ENCODE results near the gene EVA1B.

Gene EVA1B

DNA sequence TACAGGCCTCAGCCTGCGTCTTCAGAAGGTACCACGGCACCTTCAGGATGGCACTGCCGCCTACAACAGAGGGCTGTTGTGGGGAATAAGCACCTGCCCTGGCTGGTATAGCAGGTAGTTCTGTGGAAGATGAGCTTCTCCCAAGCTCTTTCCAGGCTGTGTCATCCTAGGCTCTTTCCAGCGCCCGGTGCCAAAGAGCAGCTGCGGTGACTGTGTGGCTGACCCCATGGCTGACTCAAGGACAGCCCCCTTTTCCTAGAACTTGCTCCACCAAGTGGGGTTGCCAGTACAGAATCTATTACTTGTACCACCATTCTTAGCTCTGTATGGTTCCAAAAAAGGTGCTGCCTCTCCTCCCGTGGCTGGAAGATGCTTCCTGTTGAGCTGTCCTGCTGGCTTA, 21.9 kb upstream of the EVA1B start:
- no peak for DNase-seq

DNA sequence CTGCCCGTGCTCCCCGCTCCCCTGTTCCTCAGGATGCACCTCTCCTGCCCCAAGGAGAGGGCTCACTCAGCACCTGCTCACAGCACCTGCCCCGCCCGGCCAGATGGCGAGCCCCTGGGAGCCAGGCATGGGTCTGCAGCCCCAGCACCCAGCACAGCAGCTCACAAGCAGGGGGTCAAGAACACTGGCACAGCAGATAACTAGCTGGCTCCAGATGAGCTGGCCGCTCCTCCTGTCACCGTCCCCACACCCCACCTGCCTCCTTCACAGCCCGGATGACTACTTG, 20.9 kb upstream of the EVA1B start:
- no peak for DNase-seq

DNA sequence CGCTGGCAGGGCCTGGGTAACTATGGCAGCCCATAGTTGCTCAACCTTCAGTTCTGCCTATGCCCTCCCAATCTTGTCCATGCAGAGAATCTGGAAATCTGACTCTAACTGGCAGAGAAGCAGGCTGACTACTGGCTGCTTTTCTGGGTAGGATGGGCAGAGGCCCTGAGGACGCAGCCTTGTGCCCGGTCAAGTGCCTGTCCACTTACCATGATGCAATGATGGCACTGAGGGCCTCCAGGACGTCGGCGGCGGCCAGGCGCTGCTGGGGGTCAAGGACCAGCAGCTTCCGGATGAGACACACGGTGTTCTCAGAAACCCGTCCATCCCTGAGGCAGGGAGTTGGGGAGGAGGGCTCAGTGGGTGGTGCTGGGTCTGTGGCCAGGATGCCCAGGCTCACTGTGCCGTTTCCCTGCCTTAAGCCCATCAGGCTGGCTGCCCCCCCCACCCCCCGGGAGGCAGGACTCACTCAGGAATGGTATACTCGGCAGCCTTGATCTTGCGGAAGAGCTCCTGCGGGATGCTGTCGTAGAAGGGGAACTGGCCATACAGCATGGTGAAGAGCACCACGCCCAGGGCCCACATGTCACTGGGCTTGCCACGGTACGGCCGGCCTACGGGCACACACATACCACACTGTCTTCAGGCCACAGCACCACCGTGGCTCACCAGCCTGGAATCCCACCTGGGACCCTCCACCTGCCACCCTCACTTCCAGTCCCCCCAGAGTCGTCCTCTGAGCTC, 20.4 kb upstream of the EVA1B start:
- DNase-seq, result no peak

DNA sequence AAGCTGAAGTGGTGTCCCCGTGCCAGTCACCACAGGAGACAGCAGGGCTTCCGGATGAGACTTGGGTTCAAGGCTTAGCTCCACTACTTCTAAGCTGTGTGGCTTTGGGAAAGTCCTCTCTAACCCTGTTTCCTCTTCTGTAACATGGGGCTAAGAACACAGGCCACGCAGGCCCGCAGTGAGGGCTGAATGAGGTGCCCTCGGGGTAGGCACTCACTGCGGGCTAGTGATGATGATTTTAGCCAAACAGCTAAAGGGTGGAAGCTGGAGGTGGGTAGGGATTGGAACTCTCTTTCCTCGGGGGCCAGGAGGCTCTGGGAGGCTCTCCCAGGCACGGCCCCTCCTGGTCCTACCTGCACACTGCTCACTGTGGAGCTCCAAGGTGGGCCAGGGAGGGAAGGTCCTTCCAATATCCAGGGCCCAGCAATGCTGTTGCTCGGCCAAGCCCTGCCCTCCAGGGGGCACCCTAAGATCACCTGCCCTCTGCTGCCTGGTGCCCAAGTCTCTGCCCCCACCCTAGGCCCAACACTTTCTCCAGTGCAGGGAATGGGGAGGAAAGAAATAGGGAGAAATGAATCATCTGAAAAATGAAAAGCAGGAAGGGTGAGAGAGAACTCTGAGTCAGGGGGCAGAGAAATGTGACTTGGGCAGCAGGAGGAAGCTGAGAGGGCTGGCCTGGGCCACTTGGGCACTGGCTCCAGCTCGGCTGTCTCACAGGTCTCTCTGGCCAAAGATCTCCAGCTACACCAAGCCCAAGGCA, 19.2 kb upstream of the EVA1B start:
- DNase-seq, result peak; percentile 57

DNA sequence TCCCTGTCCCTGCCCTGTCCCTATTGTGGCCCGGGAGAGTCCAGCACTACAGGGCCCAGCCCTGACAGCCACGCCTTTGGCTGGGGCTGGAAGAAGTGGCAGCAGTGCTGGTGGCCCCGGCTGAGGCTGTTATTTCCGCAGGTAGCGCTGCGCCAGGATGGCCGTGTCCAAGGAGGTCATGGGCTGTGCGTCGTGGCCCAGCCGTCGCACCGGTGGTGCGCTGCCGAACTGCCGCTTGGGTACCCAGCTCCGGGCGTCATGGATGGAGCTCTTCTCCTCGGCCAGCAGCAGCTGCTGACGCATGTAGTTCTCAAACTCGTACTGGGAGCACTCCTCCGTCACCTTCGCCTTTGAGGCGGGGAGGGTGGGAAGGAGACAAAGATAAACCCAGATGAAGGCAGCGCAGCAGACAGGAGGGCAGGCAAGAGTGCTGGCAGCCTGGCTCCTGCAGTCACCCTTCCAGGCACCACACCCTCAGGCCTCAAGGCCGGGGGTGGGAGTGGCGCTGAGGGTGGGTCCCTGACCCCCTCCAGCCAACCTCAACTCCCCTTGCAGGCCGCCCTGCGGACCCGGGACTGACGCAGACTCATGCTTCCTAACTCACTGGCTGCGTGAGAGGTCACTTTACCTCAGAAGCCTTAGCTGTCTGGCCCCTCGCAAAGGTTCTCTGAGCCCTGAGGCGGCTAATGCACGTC, 18.3 kb upstream of the EVA1B start:
- no peak for DNase-seq

DNA sequence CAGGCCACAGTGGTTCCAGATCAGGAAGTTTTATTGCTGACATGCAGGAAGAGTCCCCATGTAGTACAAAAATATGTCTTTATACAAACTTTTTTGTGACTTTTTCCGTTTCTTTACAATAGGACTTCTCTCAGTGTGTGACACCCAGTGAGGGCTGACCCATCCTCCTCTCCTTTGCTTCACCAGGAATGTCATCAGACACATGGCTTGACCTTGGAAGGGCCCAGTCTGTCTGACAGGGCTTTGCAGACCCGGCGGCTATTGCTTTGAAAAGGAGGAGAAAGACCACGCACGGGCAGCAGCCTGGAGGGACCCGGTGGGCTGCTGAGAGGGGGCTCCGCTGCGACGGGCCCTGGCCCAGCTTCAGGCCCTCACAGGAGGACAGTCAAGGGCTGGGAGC, 16.2 kb upstream of the EVA1B start:
- DNase-seq, result no peak

DNA sequence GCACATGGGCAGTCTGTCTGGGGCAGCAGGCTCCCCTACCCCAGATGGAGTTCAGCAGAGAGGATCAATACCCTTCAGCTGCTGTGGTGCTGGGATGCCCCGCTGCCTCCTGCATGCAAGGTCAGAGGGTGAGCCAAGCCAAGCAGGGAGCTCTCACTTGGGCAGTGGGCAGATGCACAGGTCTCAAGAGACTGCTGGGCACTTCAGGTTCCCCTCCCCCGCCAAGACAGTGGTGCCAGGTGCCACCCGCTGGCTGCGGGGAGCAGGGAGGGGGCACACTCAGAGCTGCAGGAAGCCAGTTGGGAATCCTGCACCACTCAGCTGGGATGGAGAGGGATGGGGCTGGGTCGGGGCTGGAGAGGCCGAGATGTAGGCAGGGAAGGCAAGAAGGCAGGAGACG, 15.8 kb upstream of the EVA1B start:
- DNase-seq, result no peak

DNA sequence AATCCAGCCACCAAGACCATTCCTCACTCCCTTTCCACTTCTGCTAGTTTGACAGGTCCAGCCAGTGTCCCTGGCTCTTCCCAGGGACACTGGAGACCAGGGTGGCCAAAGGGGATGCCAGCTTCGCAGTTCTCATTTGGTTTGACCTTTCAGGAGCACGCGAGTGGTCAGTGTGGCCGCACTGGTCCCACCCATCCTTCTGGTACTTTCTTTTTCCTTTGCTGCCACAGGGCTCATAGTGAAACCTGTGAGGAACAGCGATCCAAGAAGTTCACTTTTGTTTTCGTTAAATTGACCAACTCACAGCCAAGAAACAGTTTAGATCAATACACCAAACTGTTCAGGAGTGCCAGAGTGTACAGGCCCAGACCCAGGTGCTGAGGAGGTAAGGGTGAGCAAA, 14.4 kb upstream of the EVA1B start:
- DNase-seq, result no peak

DNA sequence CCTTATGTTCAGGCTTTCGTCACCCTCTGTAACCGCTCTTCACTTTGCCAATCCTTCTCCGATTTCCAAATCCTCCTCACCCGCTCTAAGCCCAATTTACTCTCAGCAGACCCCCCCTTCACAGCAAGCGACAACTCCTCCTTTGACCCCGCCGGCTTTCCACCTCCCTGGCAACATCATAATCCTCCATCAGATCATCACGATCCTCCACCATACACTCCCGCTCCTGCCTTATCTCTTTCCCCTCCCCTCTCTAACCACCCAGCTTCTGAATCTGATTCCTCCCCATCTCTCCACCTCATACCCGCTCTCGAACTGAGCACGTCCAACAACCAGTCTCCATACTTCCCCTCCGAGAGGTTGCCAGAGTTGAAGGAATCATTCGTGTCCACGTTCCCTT, 7.5 kb upstream of the EVA1B start:
- no peak for DNase-seq

DNA sequence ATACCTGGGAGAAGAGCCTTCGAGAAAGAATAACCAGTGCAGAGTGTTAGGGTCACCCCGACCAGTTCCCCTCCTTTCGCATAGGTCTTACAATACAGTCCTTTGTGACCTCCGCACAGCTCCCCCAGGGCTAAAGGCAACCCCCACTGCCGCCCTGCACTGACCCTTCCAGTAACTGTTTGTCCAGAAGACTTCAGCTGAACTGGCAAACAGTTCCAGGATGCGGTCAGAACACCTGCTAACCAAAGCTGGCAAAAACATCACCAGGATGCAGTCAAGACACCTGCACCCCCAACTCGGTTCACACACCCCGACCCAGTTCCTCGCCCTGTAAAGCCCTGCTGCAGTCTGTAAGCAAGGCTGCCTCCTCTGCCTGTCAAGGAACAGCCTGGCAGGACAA, 6.4 kb upstream of the EVA1B start:
- no peak for DNase-seq

DNA sequence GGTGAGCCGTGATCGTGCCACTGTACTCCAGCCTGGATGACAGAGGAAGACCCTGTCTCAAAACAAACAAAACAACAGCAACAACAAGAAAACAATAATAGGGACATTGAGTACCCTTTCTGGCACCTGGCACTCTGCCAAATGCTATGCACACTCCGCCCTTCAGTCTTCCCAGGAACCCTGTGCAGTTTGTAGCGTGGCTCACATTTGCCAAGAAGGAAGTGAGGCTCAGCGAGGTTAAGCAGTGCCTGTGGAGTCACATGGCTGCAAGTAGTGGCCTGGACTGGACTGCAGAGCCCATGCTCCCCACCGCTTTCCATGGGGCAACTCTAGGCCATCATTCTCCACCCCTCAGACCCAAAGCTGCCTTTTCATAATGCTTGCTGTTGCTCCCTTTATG, 5.3 kb upstream of the EVA1B start:
- DNase-seq, result no peak

DNA sequence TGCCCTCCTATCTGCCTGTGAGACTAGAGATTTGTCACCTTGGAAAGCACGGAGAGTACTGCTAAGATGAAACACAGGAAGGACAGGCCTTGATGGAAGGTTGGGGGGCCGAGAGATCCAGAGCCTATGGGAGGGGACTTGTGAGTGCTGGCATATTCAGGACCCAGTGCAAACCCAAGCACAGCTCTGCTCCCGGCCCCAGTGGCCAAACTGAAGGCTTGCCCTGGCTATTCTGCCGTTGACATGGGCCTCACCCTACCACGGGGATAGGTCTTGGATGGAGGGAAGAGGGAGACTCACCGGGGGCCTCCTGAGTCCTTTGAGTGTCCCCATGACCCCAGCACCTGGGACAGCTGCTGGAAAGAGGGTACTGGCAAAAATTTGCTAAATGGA, 4.6 kb upstream of the EVA1B start:
- no peak for DNase-seq

DNA sequence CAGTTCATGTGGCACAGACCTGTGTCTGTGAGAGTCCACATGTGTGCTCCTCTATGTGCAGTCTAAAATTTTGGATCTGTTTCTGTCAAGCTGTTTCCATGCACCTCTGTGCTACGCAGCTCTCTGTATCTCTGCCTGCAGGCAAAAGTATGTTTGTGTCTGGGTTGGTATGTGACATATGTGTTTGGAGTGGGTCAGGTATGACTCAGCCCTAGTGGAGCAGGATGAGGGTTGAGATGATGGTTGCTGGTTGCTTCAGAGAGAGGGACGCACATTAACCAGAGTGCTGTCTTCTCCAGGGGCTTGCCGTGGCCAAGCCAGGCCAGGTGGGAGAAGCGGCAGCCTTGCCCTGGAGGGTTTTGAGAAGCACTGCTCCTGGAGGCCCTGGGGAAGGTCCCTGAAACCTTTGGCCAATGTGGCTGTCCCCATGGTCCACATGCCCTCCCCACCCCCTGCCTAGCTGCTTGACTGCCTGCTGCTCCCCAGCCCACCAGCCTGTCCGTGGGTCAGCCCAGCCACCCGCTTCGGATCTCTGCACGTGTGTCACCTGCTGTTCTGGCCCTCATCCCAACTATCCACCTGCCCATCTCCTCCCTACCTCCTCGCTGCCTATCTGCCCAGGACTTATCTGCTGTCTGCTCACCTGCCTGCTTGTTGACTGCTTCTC, 4.1 kb upstream of the EVA1B start:
- no peak for DNase-seq

DNA sequence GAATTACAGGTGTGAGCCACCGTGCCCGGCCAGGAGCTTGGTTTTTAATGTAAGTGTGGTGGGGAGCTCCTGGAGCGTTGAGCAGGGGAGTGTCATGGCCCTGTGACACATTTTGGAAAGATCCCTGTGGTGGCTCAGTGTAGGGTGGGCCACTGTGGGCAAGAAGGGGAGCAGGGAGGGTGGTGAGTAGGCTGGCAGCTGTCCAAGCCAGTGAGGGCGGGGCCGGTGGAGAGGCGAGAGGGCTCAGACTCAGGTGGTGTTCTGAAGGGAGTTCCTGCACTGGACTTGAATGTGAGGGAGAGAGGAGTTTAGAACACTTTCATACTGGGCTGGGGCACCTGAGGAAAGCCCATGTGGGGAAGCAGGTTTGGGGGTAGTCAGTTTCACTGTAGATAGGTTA, 3.1 kb upstream of the EVA1B start:
- no peak for DNase-seq

DNA sequence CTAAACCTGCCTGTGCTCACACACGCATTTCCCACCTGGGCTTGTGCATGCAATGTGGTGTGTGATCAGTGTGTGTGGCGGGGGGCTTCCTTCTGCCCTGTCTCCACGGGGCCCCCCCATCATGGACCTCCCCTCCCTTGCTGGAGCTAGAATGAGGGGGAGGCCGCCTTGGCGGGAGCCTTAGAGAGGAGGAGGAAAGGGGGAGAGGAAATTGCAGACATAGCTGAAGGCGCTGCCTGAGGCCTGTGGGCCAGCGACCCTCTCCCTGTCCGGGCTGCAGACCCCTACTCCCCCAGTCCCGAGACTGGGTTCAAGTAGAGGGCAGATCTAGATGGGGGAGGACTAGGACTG, 883 bp upstream of the EVA1B start:
- no peak for DNase-seq

DNA sequence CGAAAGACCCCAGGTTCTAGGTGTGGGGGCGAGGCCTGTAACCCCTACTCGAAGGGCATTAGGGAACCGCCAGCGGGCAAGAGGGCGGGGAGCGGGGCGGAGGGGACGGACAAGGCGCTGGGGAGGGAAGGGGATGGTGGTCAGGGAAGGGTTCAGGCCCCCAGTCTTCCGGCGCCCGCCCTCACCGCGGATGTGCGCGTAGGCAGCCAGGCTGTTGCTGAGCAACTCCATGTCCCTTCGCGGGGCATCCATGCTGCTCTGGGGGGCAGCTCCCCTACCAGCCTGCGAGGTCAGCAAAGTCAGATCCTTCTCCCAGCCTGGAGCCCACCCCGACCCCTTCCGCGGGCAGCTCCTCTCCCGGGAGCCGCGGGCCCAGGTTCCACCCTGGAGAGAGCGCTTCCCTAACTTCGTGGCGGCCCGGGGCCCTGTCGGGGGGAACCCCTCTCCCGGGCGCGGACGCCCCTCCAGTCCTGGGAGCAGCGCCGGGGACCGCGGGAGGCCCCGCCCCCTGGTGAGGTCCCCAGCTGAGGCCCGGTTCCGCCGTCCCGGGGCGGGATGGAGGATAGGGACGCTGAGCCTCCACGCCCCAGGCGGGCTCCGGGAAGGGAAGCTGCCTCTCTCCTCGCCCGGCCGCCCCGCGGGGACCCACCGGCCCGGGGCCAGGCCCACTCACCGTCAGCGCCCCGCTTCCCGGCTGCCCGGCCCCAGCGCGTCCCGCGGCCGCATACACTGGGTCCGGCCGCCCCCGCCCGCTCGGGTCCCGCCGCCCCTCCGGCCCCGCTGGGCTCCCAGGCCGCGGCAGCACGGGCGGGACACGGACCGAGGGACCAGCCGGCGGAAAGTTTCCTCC, 434 bp downstream of the EVA1B start:
- peak; percentile 19 for DNase-seq

DNA sequence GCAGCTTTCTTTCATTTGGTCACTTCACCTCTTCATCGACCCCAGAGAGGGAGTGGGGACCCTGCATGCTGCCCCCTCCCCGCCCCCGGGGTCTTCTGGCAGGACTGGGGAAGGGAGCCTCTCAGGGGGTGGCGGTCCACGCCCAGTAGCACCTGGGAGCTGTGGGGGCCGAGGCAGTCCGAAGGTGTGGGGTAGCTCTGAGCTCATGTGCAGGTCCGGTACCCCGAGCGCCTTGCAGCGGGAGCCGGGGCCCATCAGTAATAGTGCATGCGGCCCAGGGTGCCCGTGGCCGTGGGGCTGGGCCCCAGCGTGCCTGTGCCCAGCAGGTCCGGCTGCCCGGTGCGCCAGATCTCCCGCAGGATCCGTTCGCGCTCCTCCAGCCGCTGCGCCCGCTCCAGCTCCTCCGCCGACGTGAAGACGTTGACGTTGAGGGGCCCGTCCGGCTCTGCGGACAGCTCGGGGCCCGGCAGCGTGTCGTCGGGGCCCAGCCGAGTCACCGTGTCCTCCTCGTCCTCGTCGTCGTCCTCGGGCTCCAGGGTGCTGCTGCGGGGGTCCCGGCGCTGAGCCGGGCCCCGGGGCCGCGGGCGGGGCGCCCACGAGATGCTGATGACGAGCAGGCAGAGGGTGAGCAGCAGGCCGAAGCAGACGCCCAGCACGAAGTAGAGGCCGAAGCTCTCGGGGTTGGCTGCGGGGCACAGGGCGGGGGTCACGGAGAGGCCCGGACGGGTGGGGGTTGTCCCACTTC, 1.2 kb downstream of the EVA1B start:
- DNase-seq, result no peak

DNA sequence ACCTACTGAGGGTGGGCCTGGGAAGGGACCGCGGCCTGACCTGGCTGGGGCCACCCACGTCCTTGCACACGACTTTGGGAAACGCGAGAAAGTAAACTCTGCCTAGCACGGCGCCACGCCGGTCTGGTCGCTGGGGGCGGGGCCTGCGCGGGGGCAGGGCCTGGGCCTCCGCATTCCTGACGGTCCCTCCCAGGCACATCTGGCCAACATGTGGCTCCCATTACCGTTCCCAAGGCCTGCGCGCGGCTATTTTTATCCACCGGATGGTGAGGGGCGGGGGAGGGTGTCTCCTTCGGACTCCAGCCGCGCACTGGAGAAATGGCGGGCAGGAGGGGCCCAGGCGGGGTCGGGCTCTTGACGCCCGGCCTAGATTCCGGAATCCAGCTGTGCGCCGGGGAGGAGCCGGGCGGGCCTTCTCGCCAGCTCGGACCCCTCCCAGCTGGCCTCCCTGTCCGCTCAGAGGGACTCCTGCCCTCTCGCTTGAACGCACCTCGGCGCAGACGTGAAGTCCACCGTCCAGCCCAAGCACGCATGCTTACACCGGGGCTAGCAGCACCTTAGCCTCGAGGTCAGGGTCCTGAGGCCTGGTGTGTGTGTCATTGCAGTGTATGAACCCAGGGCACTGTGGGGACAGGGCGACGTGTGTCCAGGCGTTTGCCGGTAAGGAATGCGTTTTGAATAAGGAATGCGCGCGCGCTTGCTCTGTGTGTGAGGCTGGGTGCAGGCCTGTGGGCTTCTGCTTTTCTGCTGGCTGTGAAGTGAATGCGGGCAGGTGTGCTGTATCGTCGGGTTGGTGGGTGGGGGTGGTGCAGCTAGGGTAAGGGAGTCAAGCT, 2.1 kb downstream of the EVA1B start:
- peak; percentile 14 for DNase-seq

DNA sequence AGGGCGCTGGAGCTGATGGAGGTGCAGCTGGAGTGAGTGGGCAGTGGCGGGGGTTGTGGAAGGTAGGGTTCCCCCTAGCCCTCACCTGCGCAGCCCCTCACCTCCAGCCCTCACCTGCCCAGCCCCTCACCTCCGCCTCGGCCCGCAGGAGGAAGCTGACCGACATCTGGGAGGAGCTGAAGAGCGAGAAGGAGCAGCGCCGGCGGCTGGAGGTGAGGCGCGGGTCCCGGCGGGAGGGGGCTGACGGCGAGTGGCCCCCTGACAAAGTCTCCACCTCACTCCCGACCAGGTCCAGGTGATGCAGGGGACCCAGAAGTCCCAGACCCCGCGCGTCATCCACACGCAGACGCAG, 2.7 kb downstream of the EVA1B start:
- no peak for DNase-seq

DNA sequence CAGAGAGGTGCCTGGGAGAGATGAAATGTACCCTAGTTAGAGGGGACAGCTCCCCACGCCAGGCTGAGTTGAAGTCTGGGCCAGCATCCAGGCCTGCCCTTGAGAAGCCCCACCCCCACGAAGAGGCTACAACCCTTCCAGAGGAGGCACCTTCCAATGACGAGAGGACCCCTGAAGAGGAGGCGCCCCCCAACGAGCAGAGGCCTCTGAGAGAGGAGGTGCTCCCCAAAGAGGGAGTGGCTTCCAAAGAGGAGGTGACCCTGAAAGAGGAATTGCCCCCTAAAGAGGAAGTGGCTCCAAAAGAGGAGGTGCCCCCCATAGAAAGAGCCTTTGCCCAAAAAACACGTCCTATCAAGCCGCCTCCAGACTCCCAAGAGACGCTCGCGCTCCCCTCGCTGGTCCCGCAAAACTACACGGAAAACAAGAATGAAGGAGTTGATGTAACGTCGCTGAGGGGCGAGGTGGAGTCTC, 3.1 kb downstream of the EVA1B start:
- peak; percentile 21 for DNase-seq

DNA sequence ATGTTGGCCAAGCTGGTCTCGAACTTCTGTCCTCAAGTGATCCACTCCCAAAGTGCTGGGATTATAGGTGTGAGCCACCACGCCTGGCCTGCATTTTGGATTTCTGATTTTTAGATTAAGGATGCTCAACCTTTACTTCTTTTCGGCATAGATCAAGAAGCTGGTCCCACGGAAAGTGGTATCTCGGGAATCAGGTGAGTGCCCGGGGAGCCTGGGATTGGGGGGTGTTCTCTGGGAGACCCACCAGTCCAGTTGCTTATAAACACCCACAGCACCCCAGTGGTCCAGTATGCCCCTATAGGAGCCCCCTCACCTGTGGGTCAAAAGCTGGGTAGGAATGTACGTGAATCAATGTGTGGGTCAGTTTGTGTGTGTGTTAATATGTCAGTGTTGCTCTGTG, 14.0 kb downstream of the EVA1B start:
- DNase-seq, result no peak

All from CD4-positive, alpha-beta T cell treated with Interferon gamma for 1 hour (primary cell).